Smooth muscle cell of the brain vasculature (primary cell): Measurements from ENCODE around the gene RERE.

Experiments
- DNase-seq: peaks from one replicate; pipeline ENCODE4 v3.0.0-alpha.2; 2012; ENCODE audit warnings: low read depth, low spot score

The RERE gene

DNA sequence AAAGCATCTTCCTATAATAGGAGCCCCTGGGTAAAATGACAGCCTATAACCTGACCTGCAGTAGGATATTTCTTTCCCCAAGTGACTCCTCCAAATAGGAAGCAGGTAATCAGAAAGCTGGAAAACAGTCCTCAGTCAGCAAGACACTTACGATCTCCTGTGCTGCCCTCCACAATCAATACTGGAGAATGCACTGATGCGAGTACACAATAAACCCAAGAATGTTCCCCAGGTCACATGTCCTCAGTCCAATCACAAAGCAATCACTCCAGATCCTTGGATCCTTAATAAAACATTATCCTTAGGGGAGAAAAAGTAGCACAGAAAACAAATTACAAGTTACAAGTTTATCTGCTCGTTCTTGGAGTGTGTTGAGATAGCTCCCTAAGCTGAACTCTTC is 266.4 kb downstream of the RERE start:
- DNase-seq, result no peak

DNA sequence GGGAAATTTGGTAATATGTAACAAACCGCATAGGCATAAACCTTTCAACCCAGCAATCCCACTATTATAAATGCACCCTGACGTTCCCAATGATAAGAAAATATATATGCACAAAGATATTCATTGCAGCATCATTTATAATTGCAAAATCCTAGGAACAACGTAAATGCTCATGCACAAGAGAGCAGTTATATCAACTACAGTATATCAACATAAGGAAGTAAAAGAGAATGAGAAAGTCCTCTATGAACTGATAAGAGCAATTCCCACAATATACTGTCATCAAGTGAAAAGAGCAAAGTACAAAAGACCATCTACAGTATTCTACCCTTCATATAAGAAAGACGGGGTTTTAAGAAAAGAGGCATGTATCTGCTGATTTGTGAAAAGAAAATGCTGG is 269.6 kb downstream of the RERE start:
- no peak for DNase-seq

DNA sequence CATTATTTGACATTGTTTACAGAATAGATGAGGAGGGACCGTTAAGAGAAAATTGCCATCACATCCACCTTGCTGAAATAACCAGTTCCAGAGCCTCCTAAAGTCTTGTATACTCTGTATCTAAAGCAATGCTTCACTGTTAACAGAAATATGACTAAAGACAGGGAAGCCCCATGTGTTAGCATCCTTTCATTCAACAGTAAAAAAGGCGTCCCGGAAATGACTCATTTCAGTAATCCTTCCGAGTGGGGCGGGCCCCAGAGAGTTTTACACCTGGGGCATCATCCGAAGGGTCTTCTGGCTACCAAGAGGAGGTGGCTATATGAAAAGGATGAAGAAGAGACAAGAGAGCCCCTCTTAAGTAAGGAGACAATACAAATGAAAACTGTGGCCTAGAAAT is 272.4 kb downstream of the RERE start:
- no peak for DNase-seq

DNA sequence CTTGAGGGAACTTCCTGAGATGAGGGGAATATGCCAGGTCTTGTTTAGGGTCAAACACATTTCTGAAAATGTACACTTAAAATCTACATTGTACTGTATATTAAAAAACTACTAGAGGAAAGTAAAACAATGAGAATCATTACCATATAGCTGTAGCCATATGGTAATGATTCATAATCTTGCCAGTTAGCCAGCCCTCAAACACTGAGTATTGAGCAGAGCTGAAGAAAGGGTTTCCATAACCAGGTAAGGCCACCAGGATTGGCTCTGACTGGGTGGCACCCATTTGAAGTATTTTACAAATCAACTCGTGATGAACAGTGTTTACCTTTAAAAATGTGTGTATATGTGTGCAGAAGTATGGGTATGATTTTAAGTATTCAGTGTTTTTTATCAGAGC is 272.8 kb downstream of the RERE start:
- DNase-seq, result no peak

DNA sequence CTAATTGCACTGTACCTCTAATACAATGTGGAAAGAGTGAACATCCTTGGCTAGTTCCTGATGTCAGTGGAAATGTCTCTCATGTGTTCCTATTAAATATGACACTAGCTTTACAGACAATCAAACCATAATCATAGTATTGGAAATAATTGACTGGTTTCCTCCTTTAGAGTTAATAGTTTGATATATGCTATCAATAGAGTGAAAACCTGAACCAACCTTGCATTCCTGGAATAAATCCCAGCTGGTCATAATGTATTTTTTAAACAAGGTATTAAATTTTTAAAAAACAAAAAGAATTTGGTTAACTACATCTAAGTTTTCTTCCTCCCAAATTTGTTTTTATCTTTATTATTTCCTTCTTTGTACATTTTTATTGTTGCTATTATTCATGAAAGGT is 273.5 kb downstream of the RERE start:
- DNase-seq, result no peak

DNA sequence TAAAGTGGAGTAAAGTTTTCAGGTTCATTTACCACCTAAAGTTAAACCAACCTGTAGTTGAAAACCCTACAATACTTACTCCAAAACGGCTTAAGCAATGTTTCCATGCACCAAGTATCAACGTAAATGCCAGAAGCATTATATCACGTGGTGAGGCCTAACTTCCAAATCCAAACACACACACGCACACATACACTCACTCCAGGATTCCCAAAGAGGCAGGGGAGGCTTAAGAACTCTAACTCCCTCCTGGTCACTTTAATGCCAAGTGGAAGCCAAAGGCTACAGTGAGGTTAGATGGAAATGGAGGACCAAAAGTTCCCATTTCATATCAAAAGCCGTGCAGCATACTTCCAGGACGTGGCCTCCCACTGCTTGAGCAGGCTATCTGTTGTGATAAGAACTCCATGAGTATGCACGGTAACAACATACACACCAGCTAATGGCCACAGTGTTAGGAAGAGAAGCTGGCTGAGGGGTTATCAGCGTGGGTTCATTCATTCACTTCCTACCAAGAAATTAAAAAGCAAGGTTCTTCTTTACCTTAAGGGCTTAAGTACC is 275.4 kb downstream of the RERE start:
- no peak for DNase-seq

DNA sequence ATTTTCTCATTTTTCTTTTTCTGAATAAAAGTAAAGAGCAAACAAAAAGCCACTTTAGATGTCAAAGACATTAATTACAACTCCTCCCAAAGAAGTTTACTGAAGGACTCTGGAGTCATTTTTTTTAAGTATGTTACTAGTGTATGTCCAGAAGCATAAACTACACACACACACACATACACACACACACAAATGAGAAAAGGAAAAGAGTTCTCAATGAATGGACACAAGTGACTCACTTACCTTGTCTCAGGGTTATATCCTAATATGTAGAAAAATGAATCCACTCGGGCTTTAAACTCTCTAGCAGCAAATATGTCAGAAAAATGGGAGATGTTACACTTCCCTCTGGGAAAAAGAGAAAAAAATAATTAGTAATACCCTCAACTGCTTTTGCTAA is 276.5 kb downstream of the RERE start:
- DNase-seq, result no peak

DNA sequence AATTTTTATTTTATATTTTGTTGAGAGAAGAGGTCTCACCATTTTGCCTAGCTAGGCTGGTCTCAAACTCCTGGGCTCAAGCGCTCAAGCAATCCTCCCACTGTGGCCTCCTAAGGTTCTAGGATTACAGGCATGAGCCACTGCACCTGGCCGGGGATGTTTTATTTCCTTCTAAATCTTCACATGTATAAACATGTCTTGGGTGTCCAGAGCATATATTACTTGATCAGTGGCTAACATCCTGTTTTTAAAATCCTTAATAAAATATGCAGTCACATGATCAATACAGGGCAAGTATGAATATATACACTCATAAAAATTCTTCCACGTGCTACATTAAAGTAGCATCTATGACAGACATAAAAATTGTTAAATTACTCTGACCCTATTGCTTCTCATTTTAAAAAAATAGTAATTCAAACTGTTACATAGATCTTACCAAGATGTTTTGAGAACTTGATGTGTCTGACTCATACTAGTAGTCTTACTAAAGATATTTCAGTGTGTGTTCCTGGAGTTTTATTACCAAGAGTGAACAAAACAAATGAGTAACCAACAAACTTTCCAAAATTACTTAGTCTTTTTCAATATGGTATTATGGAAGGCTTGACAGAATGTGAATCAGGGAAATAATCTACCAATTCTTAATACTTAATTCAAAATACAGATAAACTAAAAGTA is 277.0 kb downstream of the RERE start:
- DNase-seq, result no peak

DNA sequence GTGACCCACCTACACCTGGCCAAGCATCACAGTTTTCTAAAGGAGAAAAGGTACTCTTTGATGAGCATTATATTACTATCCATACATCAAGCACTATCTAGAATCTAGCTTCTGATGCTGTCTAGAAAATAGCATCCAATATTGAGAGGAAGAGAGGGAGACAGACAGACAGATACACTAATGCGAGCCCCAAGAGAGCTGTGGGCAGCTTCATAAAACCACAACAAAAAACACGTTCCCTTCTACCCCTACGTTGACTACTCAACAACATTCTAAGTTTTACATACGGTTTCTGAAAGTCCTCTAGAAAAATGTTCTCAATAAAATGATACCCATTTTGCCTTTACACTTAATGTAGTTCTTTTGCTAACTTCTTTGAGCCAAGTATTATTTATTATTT is 277.8 kb downstream of the RERE start:
- no peak for DNase-seq

DNA sequence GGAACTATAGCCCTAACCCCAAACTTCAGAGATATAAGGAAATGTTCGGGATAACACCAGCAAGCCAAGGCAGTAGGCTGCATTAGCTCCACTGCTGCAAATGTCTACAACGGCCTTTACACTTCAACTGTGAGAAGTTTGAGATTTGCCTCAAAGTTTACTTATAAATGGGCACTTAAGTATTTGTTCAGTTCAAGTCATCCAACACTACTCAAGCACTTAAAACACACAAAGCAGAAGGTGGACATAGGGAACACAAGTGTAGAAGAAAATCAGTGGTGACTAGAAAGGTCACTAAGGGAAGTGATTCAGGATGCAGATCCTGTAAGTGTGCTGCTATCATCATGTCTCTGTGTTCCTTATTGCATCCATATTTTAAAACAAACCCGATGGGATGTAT is 278.9 kb downstream of the RERE start:
- DNase-seq, result no peak

DNA sequence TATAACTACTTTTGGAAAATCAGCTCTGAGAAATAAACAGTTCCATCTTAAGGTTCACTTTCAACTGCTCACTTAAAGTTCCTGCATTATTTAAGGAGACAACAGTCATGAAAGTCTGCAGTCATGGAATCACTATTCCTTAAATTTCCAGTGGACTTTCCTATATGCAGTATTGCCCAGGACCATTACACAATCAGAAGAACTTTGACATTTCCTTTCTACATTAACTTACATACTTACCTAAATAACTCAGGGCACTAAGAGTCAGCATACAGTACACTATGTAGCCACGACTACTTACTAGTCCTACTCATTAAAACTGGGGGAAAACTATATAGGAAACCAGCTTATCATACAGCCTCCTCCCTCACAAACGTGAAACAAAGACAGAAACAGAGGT is 279.4 kb downstream of the RERE start:
- no peak for DNase-seq

DNA sequence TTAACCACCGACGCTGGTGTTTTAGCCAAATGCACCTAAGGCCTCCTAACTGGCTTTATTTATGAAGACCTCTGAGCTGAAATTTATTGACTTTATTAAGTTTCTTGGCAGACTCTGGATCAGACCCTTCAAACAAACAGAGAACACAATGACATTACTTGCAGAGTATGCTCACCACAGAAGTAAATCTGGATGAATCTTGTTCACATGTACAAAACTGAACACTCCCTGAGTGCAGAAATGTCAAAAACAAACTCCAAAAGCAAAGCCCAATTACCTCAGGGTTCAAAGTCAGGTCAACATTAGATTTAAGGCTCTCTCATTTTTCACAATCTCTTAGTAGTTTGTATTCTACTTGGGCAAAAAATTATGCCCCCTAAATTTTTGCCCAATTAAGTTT is 280.9 kb downstream of the RERE start:
- DNase-seq, result no peak

DNA sequence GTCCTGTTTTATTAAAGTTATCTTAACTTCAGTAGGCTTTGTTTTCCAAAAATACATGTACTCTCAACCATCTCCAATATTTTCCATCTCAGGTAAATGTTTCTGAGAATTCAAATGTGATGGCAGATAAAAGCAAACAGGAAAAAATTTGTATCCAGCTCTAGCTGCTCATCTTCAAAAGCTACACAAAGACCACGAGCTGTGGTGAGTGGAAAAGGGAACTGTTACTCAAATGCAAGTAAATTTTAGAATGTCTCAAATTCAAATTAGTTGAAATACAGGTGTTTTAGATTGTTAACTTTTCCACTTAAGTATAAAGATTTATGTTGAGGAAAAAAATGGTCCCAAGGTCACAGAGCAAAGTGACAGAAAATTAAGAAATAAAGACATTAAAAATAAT is 283.5 kb downstream of the RERE start:
- no peak for DNase-seq

DNA sequence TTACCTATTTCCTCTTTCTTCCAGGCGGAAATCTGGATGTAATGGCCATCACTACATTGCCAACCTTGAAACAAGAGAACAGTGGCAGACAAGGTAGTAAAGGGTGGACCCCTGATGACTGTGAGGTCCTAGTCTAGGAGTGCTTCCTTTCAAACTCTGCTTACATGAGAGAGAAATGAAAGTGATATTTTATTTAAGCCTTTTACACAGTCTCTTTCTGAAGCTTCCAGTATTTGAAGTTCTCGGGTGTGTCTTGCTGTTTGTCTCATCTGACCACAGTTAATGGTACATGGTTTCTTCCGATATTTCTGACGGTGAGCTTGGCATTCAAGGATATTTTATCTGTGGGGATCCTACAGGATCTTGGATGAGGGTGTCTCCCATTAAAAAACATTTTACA is 284.3 kb downstream of the RERE start:
- DNase-seq, result no peak

DNA sequence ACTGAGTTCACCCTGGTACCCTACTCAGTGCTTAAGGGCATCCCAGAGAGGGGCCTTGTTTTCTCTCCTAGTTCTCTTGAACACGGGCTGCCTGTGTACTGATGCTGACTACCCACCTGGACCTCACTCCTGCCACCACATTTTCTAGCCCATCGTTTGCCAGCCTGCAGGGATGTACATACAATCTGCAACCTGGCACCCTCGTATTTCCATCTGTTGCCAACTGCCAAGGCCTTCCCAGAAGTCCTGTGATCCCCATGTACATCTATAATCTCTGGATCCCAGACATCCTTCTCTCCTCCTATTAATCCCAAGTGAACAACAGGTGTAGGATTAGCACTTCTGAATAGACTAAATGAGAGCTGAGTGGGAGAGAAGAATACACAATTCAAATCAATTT is 287.5 kb downstream of the RERE start:
- no peak for DNase-seq

DNA sequence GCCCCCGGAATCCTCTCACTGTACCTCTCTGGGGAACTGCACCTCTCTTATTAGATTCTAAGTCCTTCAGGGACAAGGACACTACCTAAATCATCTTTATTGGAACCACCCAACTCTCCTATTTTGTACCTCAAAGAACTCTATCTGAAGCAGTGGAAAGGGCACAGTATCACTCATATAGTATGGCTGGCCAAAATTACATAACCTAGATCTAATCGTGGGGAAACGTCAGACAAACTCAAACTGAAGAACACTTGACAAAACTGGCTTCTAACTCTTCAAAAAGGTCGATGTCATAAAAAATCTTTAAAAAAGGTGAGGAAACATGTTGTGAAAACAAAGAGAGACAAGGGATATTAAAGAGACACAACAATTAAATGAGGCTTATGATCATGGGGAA is 289.5 kb downstream of the RERE start:
- DNase-seq, result no peak

DNA sequence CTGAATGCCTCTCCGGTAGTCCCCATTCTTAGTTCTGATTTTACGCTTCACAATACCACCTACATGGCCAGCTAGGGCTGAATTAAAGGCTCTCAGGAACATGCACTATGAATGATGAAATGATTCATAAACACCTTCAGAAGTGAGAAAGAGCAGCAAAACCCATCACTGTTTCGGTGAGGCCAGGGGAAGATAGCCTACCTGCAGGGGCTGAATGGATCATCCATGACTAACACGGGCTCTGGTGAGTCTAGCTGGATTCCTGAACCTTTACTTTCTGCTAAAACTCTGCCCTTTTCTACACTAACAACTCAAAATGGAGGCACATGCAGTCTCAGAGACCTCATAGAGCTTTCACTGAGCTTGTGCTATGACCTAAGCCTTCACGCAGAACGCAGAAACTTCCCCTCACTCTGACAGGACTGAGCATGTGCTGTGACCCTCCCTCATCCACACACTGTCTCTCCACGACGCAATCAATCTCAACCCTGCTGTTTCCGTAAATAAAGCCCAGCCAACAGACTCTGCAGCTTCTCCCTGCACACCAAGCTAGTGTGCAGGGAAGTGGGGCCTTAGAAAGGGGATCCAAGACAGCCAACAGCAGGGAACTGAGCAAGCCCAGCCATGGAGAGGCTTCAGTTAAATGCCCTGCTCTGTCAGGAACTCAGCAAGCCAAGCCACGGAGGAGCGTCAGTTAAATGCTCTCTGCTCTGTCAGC is 291.7 kb downstream of the RERE start:
- peak; percentile 91 for DNase-seq

DNA sequence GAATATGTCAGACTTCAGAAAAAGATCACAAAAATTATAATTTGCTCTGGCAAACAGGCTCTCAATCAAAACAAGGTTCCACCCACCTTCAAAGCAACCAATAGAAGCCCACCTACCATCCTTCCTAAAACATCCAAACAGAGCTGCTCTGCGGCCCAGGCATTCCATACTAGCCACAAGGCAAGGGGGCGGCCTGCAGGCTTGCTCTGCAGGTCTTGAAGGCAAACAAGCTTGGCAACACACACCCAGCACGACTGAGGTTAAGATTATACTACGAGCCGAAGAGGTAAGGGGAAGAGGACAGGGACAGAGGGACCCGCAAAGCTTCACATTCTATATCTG is 292.3 kb downstream of the RERE start:
- no peak for DNase-seq

DNA sequence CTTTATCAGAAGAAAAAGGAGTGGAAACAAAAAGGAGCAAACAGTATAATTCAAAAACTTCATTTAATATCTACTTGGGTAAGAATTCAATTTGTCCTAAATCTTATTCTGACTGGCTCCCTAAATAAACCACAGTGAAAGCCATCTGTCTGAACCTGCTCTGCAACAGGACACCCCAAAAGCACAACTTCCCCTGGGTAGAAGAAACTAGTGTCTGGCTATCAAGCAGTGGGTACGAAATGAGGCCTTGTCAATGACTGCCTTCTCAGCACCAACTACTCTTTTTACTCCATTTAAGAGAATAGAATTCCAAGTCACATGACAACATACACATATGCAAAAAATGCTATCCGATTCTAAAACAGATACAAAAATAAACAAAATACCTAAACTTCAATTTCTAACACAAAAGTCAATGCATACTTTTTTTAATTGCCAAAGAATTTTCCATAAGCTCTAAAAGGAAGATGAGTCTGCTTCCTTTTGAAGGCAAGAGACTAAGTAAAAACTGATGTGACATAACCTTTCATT is 292.7 kb downstream of the RERE start:
- no peak for DNase-seq

DNA sequence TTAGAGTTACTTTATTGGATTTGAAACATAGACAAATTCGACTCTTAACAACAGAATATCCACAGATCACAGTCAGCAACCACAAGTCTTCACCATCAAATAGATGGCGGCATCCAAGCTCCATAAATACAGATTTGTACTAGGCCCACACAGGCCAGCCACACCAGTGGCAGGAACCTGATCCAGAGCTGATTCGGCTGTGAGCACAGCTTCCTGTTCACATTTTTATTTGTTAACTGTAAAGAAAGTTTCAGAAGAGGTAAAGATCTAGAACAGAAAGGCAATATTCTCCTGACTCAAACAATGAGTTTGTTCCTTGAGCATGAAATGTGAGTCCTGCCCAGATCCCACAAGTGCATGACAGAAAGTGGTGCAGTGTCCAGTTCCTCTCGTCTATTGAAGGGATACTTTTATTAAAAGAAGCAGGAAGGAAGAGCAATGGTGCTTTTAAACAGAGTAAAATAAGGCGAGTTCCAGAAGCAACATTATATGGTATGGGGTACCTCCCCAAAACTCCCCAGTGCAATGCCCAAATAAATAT is 293.7 kb downstream of the RERE start:
- DNase-seq, result no peak

DNA sequence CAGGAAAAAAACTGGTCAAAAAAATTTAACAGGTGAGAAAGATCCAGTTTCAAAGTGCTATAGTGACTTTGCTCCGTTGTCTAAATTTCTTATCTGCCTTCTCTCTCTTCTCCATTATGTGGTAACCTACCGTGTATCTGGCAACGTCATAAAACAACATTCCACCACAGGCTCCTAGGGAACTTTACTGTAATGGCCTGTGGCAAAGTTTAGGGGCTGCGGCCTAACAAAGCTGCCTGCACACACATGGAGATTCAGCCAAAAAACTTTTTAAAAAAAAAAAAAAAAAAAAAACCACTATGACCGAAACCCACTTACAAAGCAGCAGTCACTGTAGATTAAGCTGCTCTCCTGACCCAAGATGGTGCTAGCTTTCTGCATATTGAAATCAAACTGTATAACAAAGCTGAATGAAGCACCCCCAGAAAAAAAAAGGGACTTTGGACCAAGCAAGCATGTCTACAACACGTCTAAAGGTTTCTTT is 296.9 kb downstream of the RERE start:
- no peak for DNase-seq

DNA sequence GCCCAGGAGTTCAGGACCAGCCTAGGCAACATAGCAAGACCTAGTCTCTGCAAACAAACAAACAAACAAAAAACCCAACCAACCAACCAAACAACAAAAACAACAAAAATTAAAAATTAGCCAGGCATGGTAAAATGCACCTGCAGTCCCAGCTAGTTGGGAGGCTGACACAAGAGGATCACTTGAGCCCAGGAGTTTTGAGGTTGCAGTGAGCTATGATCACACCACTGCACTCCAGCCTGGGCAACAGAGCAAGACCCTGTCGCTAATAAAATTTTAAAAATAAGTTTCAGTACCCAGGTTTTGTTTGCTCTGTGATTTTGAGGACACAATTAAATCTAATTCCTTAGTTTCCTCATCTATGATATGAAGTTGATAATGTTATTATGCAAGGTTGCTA is 298.3 kb downstream of the RERE start:
- DNase-seq, result no peak

DNA sequence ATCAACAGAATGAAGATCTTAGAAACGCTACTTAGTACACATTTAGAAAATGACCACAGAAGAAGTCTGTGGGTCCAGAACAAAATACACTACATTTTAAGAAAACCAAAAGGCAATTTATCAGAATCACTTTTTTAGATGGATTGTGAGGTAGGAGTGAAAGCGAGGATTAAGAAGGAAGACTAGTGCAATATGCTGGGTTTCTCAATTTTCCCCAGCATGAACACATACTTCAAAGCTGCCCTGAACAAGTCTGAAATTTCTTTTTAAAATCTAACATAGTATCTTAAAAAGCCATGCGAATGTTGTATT is 299.0 kb downstream of the RERE start:
- no peak for DNase-seq
